ENCODE data around the gene MRGPRX3. TPM values are rescaled to one million over a fixed set of nuclear protein-coding genes. Genes with fewer than 3 reads are reported as not detected.
A peak's percentile ranks its signal among the peaks of the same experiment; 100 is the strongest.

MRGPRX3 gene
- total RNA-seq, 6 donors from 2014 or later, result not detected

DNA sequence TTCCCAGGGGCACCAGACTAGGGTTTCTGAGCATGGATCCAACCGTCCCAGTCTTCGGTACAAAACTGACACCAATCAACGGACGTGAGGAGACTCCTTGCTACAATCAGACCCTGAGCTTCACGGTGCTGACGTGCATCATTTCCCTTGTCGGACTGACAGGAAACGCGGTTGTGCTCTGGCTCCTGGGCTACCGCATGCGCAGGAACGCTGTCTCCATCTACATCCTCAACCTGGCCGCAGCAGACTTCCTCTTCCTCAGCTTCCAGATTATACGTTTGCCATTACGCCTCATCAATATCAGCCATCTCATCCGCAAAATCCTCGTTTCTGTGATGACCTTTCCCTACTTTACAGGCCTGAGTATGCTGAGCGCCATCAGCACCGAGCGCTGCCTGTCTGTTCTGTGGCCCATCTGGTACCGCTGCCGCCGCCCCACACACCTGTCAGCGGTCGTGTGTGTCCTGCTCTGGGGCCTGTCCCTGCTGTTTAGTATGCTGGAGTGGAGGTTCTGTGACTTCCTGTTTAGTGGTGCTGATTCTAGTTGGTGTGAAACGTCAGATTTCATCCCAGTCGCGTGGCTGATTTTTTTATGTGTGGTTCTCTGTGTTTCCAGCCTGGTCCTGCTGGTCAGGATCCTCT, 41.0 kb downstream of the MRGPRX3 start:
- WGBS, 2 donors, result 83 to 90% methylated on average over 27 to 28 of the region's 28 CpGs
- peak in 1 of 2 donors; percentile 50 for DNase-seq
- Histone ChIP-seq H3K36me3 (no peaks in the 10 kb centered on the region), H3K27ac (no peak overlapping the region), H3K4me3 (no peak overlapping the region), H3K27me3 (no peaks in the 10 kb centered on the region), H3K9me3 (no peaks in the 10 kb centered on the region), H3K4me1 (no peaks in the 10 kb centered on the region)
- TF ChIP-seq POLR2A (IDR thresholded peaks at IDR 0.05) (no peak), POLR2AphosphoS5 (IDR thresholded peaks at IDR 0.05) (no peak)
- no peak for ATAC-seq (ENCODE audit: low FRiP score in 2 of 2)

Small RNA genes within 50 kb of the gene (small RNA-seq; reads per million reads assigned to genes)
- gene HIGD1AP5, result 0 reads per million in 4 donors

Other genes with a start within 250 kb of the MRGPRX3 start
- 10 to 100 TPM; 21.7 to 40.5 (median 34.8) TPM for gene SERGEF, start 119.5 kb upstream of the MRGPRX3 start, total RNA-seq
- under 1 TPM in 5 of 6 donors, not detected in 1; 0.13 to 0.79 (median 0.40) TPM for gene TPH1, start 86.3 kb upstream of the MRGPRX3 start, total RNA-seq
- 10 to 100 TPM in 3 of 6 donors, 1 to 10 TPM in 3; 5.9 to 19.6 (median 10.6) TPM for gene SAAL1, start 26.5 kb upstream of the MRGPRX3 start, total RNA-seq
- gene MRGPRX4, start 40.3 kb downstream of the MRGPRX3 start, total RNA-seq, result not detected
- gene SAA4, start 104.2 kb downstream of the MRGPRX3 start, total RNA-seq, result under 1 TPM in 1 of 6 donors, not detected in 5; 0.72 TPM
- gene SAA2, start 116.1 kb downstream of the MRGPRX3 start, total RNA-seq, result 10 to 100 TPM in 3 of 6 donors, 1 to 10 TPM in 2, not detected in 1; 2.0 to 50.3 (median 11.7) TPM
- gene SAA1, start 133.7 kb downstream of the MRGPRX3 start, total RNA-seq, result 10 to 100 TPM in 5 of 6 donors, 1 to 10 TPM in 1; 9.0 to 92.5 (median 16.2) TPM
- 10 to 100 TPM; 18.6 to 40.9 (median 31.1) TPM for gene HPS5, start 189.6 kb downstream of the MRGPRX3 start, total RNA-seq
- gene GTF2H1, start 190.0 kb downstream of the MRGPRX3 start, total RNA-seq, result 10 to 100 TPM; 22.8 to 52.7 (median 39.3) TPM

Measured in upper lobe of left lung (tissue), 6 donors.